HG03571 (cell line): ENCODE measurements around the gene FOXL1.
"Not testable (repeated sequence)": the region's sequence is repeated elsewhere in the genome, so short reads cannot be mapped to it uniquely, and the experiment has no call there.

Experiments used
- ATAC-seq: cut with Tn5 transposase; IDR thresholded peaks from one replicate; pipeline ENCODE4 v1.9.1; 2021; ENCODE audit not compliant: unreplicated experiment

Gene FOXL1

GRCh38 chr16:86579268-86580062 lies 1.1 kb downstream of the FOXL1 start:
- ATAC-seq, result no peak

GRCh38 chr16:86580063-86580790 lies 1.9 kb downstream of the FOXL1 start:
- ATAC-seq, result no peak

- no peak for ATAC-seq
Observed at GRCh38 chr16:86580791-86581170, 2.4 kb downstream of the FOXL1 start.

- ATAC-seq, result no peak
Observed at GRCh38 chr16:86581458-86581857, 3.1 kb downstream of the FOXL1 start.

GRCh38 chr16:86584071-86584685 lies 5.8 kb downstream of the FOXL1 start:
- ATAC-seq, result no peak

- no peak for ATAC-seq
Observed at GRCh38 chr16:86584726-86585721, 6.7 kb downstream of the FOXL1 start.

GRCh38 chr16:86585821-86586611 lies 7.7 kb downstream of the FOXL1 start:
- ATAC-seq, result no peak

GRCh38 chr16:86587487-86587886 lies 9.1 kb downstream of the FOXL1 start:
- no peak for ATAC-seq

- ATAC-seq, result not testable (repeated sequence)
Observed at GRCh38 chr16:86587955-86588354, 9.6 kb downstream of the FOXL1 start.

GRCh38 chr16:86590501-86591144 lies 12.3 kb downstream of the FOXL1 start:
- no peak for ATAC-seq

GRCh38 chr16:86591270-86591669 lies 12.9 kb downstream of the FOXL1 start:
- ATAC-seq, result no peak

- ATAC-seq, result no peak
Observed at GRCh38 chr16:86593913-86594620, 15.7 kb downstream of the FOXL1 start.

GRCh38 chr16:86594721-86595120 lies 16.4 kb downstream of the FOXL1 start:
- no peak for ATAC-seq

GRCh38 chr16:86595983-86596605 lies 17.7 kb downstream of the FOXL1 start:
- ATAC-seq, result no peak

GRCh38 chr16:86597126-86597879 lies 19.0 kb downstream of the FOXL1 start:
- no peak for ATAC-seq

GRCh38 chr16:86597880-86598606 lies 19.7 kb downstream of the FOXL1 start:
- ATAC-seq, result no peak
